GM12878 (cell line): Measurements from ENCODE around the gene HABP2. TPM values are rescaled to one million over a fixed set of nuclear protein-coding genes. Genes with fewer than 3 reads are reported as not detected.

Source experiments
- NFYB ChIP-seq: IDR thresholded peaks from 2 replicates; pipeline ENCODE4 v1.6.1; 2011; ENCODE audit warnings: low read depth, mild to moderate bottlenecking, low read length, improper control_type of control experiment, moderate library complexity; ENCODE audit not compliant: insufficient read depth
- NR2C1 ChIP-seq: fragments of 450-650 bp; IDR thresholded peaks from 2 replicates; pipeline ENCODE4 v1.6.1; 2017; ENCODE audit warnings: antibody characterized with exemption, mild to moderate bottlenecking, moderate library complexity
- polyA plus RNA-seq, 11 experiments: library from polyadenylated mRNA; depleted of rRNA in 4 of 11; unstranded in 6 of 11; stranded (reverse) in 5 of 11; fragments of >200 nt; fragmentation: Nextera tagmentation in 4 of 11; fragmentation: Illumina TruSeq in 1 of 11; extraction: Ambion mirVana in 4 of 11; extraction: Trizol in 1 of 11; gene quantifications; 1 replicate in 1 of 11; 2 replicates in 10 of 11; pipeline versions ENCODE4 v1.2.1 to v1.2.3, GENCODE V29; 2011 to 2016; ENCODE audit warnings: inconsistent platforms in 2 of 11, missing spikeins in 2 of 11, low read depth in 1 of 11
- total RNA-seq, 4 experiments: library from RNA; depleted of rRNA in 3 of 4; stranded (reverse); fragments of >200 nt in 3 of 4; fragmentation: Illumina TruSeq in 1 of 4; extraction: Trizol in 1 of 4; gene quantifications; 2 replicates each; pipeline versions ENCODE4 v1.2.1 to v1.2.3, GENCODE V29; 2013 to 2021
- TF ChIP-seq, protein P1 (sequence below): fragments of 450-650 bp; IDR thresholded peaks from 2 replicates; pipeline ENCODE4 v1.6.1; 2017; ENCODE audit warnings: low read depth, mild to moderate bottlenecking, moderate library complexity
- TF ChIP-seq, protein P2 (sequence below): IDR thresholded peaks from 2 replicates; pipeline ENCODE4 v1.6.1; 2012; ENCODE audit warnings: low read depth, low read length, improper control_type of control experiment
- TF ChIP-seq, protein P3 (sequence below): fragments of 450-650 bp; IDR thresholded peaks from 2 replicates; pipeline ENCODE4 v1.6.1; 2017; ENCODE audit warnings: mild to moderate bottlenecking, low read depth, inconsistent platforms; ENCODE audit not compliant: poor library complexity, severe bottlenecking
- TF ChIP-seq, protein P4 (sequence below): IDR thresholded peaks from 2 replicates; pipeline ENCODE4 v1.6.1; 2012; ENCODE audit warnings: improper control_type of control experiment, low read depth, low read length; ENCODE audit not compliant: insufficient replicate concordance
- TF ChIP-seq, protein P5 (sequence below): fragments of 450-650 bp; conservative IDR thresholded peaks from 2 replicates; pipeline ENCODE4 v1.6.1; 2017; ENCODE audit warnings: mild to moderate bottlenecking, moderate library complexity
- TF ChIP-seq, protein P6 (sequence below): fragments of 450-650 bp; IDR thresholded peaks from 2 replicates; pipeline ENCODE4 v1.6.1; 2016; ENCODE audit warnings: mild to moderate bottlenecking, moderate library complexity, borderline replicate concordance

HABP2 gene
- total and polyA plus RNA-seq, 10 of the 15 experiments (the other 5 are each of a cell fraction or from before 2014, with no cell fraction given) = 0.13 TPM; not detected in 9

DNA sequence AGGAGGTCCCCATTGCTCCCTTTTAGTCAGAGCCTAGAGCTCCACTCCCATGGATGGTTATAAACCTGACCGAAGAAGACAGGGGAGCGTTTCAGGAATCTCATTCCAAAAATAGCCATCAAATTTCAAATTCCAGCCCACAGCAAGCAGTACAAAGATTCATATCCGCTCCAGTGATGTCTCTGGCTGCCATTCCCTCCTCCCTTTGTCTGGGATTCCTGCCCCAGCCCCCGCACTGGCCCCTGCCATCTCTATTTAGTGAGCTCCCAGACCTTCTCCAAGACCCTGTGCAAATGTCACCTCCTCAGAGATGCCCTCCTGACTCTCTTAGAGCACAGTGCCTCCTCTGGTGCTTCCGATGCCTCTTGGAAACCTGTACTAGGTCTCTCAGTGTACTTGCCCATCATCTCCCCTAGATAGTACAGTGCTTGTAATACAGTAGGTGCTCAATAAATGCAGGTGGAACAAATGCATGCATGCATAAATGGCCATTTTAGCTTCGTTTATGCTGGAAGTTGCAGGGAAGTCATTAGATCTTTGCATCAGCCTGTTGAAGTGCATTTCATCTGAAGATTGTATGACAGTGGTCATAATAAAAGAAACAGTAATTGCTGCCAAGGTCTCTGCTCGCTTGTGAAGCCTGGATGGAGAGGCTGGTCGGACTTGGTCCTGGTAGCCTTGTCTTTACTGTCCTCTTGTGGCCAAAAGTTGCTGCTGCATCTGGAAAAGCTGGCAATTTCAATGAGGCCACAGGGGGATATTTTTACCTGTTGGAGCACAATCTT lies 32.0 kb upstream of the HABP2 start (continued):
- TF ChIP-seq, protein P1, sequence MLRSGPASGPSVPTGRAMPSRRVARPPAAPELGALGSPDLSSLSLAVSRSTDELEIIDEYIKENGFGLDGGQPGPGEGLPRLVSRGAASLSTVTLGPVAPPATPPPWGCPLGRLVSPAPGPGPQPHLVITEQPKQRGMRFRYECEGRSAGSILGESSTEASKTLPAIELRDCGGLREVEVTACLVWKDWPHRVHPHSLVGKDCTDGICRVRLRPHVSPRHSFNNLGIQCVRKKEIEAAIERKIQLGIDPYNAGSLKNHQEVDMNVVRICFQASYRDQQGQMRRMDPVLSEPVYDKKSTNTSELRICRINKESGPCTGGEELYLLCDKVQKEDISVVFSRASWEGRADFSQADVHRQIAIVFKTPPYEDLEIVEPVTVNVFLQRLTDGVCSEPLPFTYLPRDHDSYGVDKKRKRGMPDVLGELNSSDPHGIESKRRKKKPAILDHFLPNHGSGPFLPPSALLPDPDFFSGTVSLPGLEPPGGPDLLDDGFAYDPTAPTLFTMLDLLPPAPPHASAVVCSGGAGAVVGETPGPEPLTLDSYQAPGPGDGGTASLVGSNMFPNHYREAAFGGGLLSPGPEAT = no peak
- TF ChIP-seq, protein P2, sequence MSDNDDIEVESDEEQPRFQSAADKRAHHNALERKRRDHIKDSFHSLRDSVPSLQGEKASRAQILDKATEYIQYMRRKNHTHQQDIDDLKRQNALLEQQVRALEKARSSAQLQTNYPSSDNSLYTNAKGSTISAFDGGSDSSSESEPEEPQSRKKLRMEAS = no peak
- TF ChIP-seq NR2C1 = no peak
- TF ChIP-seq NFYB = no peak
- TF ChIP-seq, protein P3, sequence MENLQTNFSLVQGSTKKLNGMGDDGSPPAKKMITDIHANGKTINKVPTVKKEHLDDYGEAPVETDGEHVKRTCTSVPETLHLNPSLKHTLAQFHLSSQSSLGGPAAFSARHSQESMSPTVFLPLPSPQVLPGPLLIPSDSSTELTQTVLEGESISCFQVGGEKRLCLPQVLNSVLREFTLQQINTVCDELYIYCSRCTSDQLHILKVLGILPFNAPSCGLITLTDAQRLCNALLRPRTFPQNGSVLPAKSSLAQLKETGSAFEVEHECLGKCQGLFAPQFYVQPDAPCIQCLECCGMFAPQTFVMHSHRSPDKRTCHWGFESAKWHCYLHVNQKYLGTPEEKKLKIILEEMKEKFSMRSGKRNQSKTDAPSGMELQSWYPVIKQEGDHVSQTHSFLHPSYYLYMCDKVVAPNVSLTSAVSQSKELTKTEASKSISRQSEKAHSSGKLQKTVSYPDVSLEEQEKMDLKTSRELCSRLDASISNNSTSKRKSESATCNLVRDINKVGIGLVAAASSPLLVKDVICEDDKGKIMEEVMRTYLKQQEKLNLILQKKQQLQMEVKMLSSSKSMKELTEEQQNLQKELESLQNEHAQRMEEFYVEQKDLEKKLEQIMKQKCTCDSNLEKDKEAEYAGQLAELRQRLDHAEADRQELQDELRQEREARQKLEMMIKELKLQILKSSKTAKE = no peak
- TF ChIP-seq, protein P4, sequence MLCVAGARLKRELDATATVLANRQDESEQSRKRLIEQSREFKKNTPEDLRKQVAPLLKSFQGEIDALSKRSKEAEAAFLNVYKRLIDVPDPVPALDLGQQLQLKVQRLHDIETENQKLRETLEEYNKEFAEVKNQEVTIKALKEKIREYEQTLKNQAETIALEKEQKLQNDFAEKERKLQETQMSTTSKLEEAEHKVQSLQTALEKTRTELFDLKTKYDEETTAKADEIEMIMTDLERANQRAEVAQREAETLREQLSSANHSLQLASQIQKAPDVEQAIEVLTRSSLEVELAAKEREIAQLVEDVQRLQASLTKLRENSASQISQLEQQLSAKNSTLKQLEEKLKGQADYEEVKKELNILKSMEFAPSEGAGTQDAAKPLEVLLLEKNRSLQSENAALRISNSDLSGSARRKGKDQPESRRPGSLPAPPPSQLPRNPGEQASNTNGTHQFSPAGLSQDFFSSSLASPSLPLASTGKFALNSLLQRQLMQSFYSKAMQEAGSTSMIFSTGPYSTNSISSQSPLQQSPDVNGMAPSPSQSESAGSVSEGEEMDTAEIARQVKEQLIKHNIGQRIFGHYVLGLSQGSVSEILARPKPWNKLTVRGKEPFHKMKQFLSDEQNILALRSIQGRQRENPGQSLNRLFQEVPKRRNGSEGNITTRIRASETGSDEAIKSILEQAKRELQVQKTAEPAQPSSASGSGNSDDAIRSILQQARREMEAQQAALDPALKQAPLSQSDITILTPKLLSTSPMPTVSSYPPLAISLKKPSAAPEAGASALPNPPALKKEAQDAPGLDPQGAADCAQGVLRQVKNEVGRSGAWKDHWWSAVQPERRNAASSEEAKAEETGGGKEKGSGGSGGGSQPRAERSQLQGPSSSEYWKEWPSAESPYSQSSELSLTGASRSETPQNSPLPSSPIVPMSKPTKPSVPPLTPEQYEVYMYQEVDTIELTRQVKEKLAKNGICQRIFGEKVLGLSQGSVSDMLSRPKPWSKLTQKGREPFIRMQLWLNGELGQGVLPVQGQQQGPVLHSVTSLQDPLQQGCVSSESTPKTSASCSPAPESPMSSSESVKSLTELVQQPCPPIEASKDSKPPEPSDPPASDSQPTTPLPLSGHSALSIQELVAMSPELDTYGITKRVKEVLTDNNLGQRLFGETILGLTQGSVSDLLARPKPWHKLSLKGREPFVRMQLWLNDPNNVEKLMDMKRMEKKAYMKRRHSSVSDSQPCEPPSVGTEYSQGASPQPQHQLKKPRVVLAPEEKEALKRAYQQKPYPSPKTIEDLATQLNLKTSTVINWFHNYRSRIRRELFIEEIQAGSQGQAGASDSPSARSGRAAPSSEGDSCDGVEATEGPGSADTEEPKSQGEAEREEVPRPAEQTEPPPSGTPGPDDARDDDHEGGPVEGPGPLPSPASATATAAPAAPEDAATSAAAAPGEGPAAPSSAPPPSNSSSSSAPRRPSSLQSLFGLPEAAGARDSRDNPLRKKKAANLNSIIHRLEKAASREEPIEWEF = no peak
- TF ChIP-seq, protein P5, sequence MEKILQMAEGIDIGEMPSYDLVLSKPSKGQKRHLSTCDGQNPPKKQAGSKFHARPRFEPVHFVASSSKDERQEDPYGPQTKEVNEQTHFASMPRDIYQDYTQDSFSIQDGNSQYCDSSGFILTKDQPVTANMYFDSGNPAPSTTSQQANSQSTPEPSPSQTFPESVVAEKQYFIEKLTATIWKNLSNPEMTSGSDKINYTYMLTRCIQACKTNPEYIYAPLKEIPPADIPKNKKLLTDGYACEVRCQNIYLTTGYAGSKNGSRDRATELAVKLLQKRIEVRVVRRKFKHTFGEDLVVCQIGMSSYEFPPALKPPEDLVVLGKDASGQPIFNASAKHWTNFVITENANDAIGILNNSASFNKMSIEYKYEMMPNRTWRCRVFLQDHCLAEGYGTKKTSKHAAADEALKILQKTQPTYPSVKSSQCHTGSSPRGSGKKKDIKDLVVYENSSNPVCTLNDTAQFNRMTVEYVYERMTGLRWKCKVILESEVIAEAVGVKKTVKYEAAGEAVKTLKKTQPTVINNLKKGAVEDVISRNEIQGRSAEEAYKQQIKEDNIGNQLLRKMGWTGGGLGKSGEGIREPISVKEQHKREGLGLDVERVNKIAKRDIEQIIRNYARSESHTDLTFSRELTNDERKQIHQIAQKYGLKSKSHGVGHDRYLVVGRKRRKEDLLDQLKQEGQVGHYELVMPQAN = no peak
- TF ChIP-seq, protein P6, sequence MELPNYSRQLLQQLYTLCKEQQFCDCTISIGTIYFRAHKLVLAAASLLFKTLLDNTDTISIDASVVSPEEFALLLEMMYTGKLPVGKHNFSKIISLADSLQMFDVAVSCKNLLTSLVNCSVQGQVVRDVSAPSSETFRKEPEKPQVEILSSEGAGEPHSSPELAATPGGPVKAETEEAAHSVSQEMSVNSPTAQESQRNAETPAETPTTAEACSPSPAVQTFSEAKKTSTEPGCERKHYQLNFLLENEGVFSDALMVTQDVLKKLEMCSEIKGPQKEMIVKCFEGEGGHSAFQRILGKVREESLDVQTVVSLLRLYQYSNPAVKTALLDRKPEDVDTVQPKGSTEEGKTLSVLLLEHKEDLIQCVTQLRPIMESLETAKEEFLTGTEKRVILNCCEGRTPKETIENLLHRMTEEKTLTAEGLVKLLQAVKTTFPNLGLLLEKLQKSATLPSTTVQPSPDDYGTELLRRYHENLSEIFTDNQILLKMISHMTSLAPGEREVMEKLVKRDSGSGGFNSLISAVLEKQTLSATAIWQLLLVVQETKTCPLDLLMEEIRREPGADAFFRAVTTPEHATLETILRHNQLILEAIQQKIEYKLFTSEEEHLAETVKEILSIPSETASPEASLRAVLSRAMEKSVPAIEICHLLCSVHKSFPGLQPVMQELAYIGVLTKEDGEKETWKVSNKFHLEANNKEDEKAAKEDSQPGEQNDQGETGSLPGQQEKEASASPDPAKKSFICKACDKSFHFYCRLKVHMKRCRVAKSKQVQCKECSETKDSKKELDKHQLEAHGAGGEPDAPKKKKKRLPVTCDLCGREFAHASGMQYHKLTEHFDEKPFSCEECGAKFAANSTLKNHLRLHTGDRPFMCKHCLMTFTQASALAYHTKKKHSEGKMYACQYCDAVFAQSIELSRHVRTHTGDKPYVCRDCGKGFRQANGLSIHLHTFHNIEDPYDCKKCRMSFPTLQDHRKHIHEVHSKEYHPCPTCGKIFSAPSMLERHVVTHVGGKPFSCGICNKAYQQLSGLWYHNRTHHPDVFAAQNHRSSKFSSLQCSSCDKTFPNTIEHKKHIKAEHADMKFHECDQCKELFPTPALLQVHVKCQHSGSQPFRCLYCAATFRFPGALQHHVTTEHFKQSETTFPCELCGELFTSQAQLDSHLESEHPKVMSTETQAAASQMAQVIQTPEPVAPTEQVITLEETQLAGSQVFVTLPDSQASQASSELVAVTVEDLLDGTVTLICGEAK = no peak
